H1 (cell line): ENCODE measurements around the gene FAU. TPM values are rescaled to one million over a fixed set of nuclear protein-coding genes. Genes with fewer than 3 reads are reported as not detected.
A peak's percentile ranks its signal among the peaks of the same experiment; 100 is the strongest.

Experiments
- CHD2 ChIP-seq: IDR thresholded peaks from 2 replicates; pipeline ENCODE4 v1.6.1; 2012; ENCODE audit warnings: low read length, improper control_type of control experiment
- EZH2 ChIP-seq: fragments of 200-600 bp; sonication (generic); IDR thresholded peaks from 2 replicates; pipeline ENCODE4 v1.7.1; 2012; ENCODE audit warnings: low read depth, mild to moderate bottlenecking, moderate library complexity, low read length, inconsistent platforms; ENCODE audit not compliant: severe bottlenecking
- GABPA ChIP-seq: IDR thresholded peaks from 2 replicates; pipeline ENCODE4 v1.6.1; 2011; ENCODE audit warnings: mild to moderate bottlenecking, low read length, moderate library complexity, borderline replicate concordance; ENCODE audit not compliant: insufficient read depth
- KDM4A ChIP-seq: IDR thresholded peaks from one replicate; pipeline ENCODE4 v1.7.1; 2012; ENCODE audit warnings: low read depth, mild to moderate bottlenecking, moderate library complexity, low read length, inconsistent platforms; ENCODE audit not compliant: severe bottlenecking
- SIN3A ChIP-seq, 2 experiments: IDR thresholded peaks in 1 of 2; conservative IDR thresholded peaks in 1 of 2; 2 replicates each; pipeline ENCODE4 v1.6.1; 2011 to 2012; ENCODE audit warnings: low read length in 2 of 2, improper control_type of control experiment in 1 of 2, low read depth in 1 of 2, mild to moderate bottlenecking in 1 of 2
- SP1 ChIP-seq: IDR thresholded peaks from 2 replicates; pipeline ENCODE4 v1.6.1; 2011; ENCODE audit warnings: low read depth, low read length
- TAF1 ChIP-seq: IDR thresholded peaks from 2 replicates; pipeline ENCODE4 v1.6.1; 2011; ENCODE audit warnings: mild to moderate bottlenecking, low read depth, low read length
- TCF12 ChIP-seq: IDR thresholded peaks from 2 replicates; pipeline ENCODE4 v1.6.1; 2011; ENCODE audit warnings: low read depth, mild to moderate bottlenecking, low read length
- polyA plus RNA-seq, 7 experiments: library from polyadenylated mRNA; depleted of rRNA in 3 of 7; stranded (reverse) in 5 of 7; unstranded in 2 of 7; fragments of >200 nt in 5 of 7; fragments of 200-250 nt in 2 of 7; gene quantifications; 1 replicate in 5 of 7; 2 replicates in 1 of 7; 4 replicates in 1 of 7; pipeline versions ENCODE4 v1.2.1 to v1.2.3, GENCODE V29; 2011 to 2013; ENCODE audit warnings: missing spikeins in 2 of 7, mixed read lengths in 2 of 7
- total RNA-seq: library from RNA; stranded (reverse); fragmentation: NEBNext Ultra II Directional; extraction: Animal tissue kit (Norgen Biotek cat#: 25700); gene quantifications from 2 replicates; pipeline ENCODE4 v1.2.1, GENCODE V29; 2021

FAU gene
- total and polyA plus RNA-seq, 2 of the 8 experiments (the other 6 are each of a cell fraction or from before 2014, with no cell fraction given), result 826 to 896 TPM

DNA sequence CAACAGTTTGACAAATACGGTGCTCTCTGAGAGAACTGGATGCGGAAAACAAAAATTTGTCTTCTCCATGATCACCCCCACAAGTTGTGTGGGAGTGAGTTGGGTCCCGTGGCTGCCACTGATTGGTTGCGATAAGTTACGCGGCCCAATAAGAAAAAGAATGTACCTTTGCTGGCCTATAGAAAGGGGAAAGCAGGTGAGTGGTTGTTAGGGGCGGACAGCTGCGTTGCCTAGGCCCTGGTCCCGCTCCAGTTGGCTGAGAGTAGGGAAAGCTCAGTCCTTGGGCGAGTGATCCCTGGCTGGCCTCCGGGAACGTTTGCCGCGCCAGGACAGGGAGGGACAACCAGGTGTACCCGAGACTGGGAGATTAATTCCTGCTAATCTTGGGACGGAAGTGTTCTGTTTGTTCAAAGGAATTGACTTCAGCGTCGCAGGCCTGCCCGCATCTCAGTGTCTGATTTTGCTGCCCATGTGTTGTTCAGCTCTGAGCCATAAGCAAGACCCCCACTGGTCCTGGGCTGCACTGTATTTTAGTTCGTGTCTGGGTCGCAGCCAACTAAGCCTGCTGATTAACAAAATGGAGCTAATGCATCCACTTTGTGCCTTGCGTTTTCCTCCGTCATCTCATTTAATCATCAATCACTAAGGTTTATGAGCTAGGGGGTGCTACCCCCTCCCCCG, 13.2 kb upstream of the FAU start (continued):
- TF ChIP-seq TCF12 (0 out of 2 replicates have a peak, but pooled peaks have one; percentile 47), SIN3A (conservative IDR thresholded peaks at IDR 0.05 in 1 of 2, IDR thresholded peaks at IDR 0.05 in 1 of 2; ENCODE audit: low read depth in 1 of 2, low read length in 2 of 2) (peak in 1 of 2 experiments; percentile 48; a peak in 3 of 4 replicates), SP1 (peak; percentile 96), CHD2 (peak; percentile 64), TAF1 (peak; percentile 94), KDM4A (peak; percentile 23), GABPA (0 out of 2 replicates have a peak, but pooled peaks have one; percentile 23), EZH2 (no peak)
